Stimulated activated CD8-positive, alpha-beta memory T cell treated with anti-CD3 and anti-CD28 coated beads, Interleukin-4, amount 100 ng/mL, for 48 hours (primary cell): ENCODE data around the gene SH3GL1.

Experiments
- DNase-seq: peaks from one replicate; pipeline ENCODE4 v3.0.0-alpha.2; 2020

SH3GL1 gene

GRCh38 chr19:4338441-4339355, 61.6 kb downstream of the SH3GL1 start, which contains the start of gene STAP2:
Gene STAP2, minus strand, starts transcription at chr19:4338827. Its CDS starts 74 bp downstream, at chr19:4338753.
- peak; percentile 40 for DNase-seq

GRCh38 chr19:4337906-4338440, 62.4 kb downstream of the SH3GL1 start:
- no peak for DNase-seq

GRCh38 chr19:4334929-4335570, 65.3 kb downstream of the SH3GL1 start:
- no peak for DNase-seq

- no peak for DNase-seq
Observed at GRCh38 chr19:4329858-4330257, 70.5 kb downstream of the SH3GL1 start.

GRCh38 chr19:4328991-4329681, 71.2 kb downstream of the SH3GL1 start:
- DNase-seq = peak; percentile 85

- peak; percentile 99 for DNase-seq
Observed at GRCh38 chr19:4328243-4328990, 71.9 kb downstream of the SH3GL1 start.

GRCh38 chr19:4327877-4328242, 72.5 kb downstream of the SH3GL1 start:
- no peak for DNase-seq

- peak; percentile 94 for DNase-seq
Observed at GRCh38 chr19:4327252-4327876, 73.0 kb downstream of the SH3GL1 start.

GRCh38 chr19:4326837-4327251, 73.5 kb downstream of the SH3GL1 start:
- DNase-seq = peak; percentile 51

- no peak for DNase-seq
Observed at GRCh38 chr19:4326215-4326836, 74.0 kb downstream of the SH3GL1 start.

GRCh38 chr19:4324228-4324627, 76.1 kb downstream of the SH3GL1 start:
- no peak for DNase-seq

GRCh38 chr19:4323692-4324091, 76.7 kb downstream of the SH3GL1 start:
- no peak for DNase-seq

- peak; percentile 22 for DNase-seq
Observed at GRCh38 chr19:4322942-4323665, 77.2 kb downstream of the SH3GL1 start.

- no peak for DNase-seq
Observed at GRCh38 chr19:4320419-4320818, 79.9 kb downstream of the SH3GL1 start.

GRCh38 chr19:4319067-4319718, 81.2 kb downstream of the SH3GL1 start:
- no peak for DNase-seq

GRCh38 chr19:4318460-4318859, 81.9 kb downstream of the SH3GL1 start:
- no peak for DNase-seq

GRCh38 chr19:4316956-4317355, 83.4 kb downstream of the SH3GL1 start:
- DNase-seq = no peak

GRCh38 chr19:4313847-4314490, 86.4 kb downstream of the SH3GL1 start:
- DNase-seq = no peak
